Osteoblast (primary cell): ENCODE results near the gene PCDHGB2. TPM values are rescaled to one million over a fixed set of nuclear protein-coding genes. Genes with fewer than 3 reads are reported as not detected.
A peak's percentile ranks its signal among the peaks of the same experiment; 100 is the strongest.
"Not testable (repeated sequence)": the region's sequence is repeated elsewhere in the genome, so short reads cannot be mapped to it uniquely, and the experiment has no call there.

Experiments used
- DNase-seq: peaks from one replicate; pipeline ENCODE4 v3.0.0; 2011; ENCODE audit warnings: low spot score, mixed read lengths; ENCODE audit not compliant: insufficient read length; ENCODE audit errors: missing footprints
- H2AFZ ChIP-seq: 2 replicates; pipeline ENCODE4 v1.6.0; 2011; ENCODE audit warnings: mild to moderate bottlenecking, low read length
- H3K27ac ChIP-seq: 2 replicates; pipeline ENCODE4 v1.5.1; 2011; ENCODE audit warnings: mild to moderate bottlenecking, low read depth, low read length, moderate library complexity
- H3K27me3 ChIP-seq: 2 replicates; pipeline ENCODE4 v1.6.0; 2012; ENCODE audit warnings: mild to moderate bottlenecking, control low read depth, inconsistent platforms, low read length, moderate library complexity; ENCODE audit not compliant: insufficient read depth
- H3K36me3 ChIP-seq: 2 replicates; pipeline ENCODE4 v1.5.1; 2011; ENCODE audit warnings: mild to moderate bottlenecking, low read length, control low read depth, moderate library complexity; ENCODE audit not compliant: insufficient read depth
- H3K4me1 ChIP-seq: 2 replicates; pipeline ENCODE4 v1.5.1; 2011; ENCODE audit warnings: mild to moderate bottlenecking, low read length, control low read depth, moderate library complexity; ENCODE audit not compliant: insufficient read depth
- H3K4me2 ChIP-seq: 2 replicates; pipeline ENCODE4 v1.6.0; 2011; ENCODE audit warnings: mild to moderate bottlenecking, low read length; ENCODE audit not compliant: insufficient read depth
- H3K4me3 ChIP-seq: fragments of 200-600 bp; sonication (generic); 3 replicates; pipeline ENCODE4 v1.5.1; 2012; ENCODE audit warnings: mild to moderate bottlenecking, low read length, inconsistent platforms; ENCODE audit not compliant: insufficient read depth
- H3K79me2 ChIP-seq: 2 replicates; pipeline ENCODE4 v1.6.0; 2012; ENCODE audit warnings: mild to moderate bottlenecking, low read length, control low read depth, inconsistent platforms; ENCODE audit not compliant: insufficient read depth
- H3K9me3 ChIP-seq: 2 replicates; pipeline ENCODE4 v1.5.1; 2011; ENCODE audit warnings: low read depth, low read length, control low read depth
- H4K20me1 ChIP-seq: 2 replicates; pipeline ENCODE4 v1.6.0; 2012; ENCODE audit warnings: mild to moderate bottlenecking, low read length, control low read depth; ENCODE audit not compliant: insufficient read depth
- total RNA-seq: library from RNA; depleted of rRNA; stranded (reverse); fragments of >200 nt; gene quantifications from 2 replicates; pipeline ENCODE4 v1.2.3, GENCODE V29; 2012
- TF ChIP-seq, protein P1 (sequence below): IDR thresholded peaks from 2 replicates; pipeline ENCODE4 v1.5.1; 2011; ENCODE audit warnings: mild to moderate bottlenecking, low read depth, low read length, moderate library complexity; ENCODE audit errors: extremely low read depth

The PCDHGB2 gene
- total RNA-seq, 1 donor, result 4.3 TPM

DNA sequence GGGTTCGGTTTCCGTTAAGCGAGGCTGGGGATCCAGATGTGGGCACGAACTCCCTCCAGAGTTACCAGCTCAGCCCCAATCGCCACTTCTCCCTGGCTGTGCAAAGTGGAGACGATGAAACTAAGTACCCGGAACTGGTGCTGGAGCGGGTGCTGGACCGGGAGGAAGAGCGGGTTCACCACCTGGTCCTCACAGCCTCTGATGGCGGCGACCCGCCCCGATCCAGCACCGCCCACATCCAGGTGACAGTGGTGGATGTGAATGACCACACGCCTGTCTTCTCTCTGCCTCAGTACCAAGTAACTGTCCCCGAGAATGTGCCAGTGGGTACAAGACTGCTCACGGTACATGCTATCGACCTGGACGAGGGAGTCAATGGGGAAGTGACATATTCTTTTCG, 23.6 kb downstream of the PCDHGB2 start:
- Histone ChIP-seq H3K79me2 (no peaks in the 10 kb centered on the region), H3K4me1 (no peaks in the 10 kb centered on the region), H2AFZ (peak overlapping the region; percentile 58), H3K4me3 (peak overlapping the region; percentile 71), H3K4me2 (peak overlapping the region; percentile 77), H3K27me3 (no peaks in the 10 kb centered on the region), H4K20me1 (no peaks in the 10 kb centered on the region), H3K9me3 (peaks cover 2% of the 10 kb centered on the region), H3K36me3 (no peaks in the 10 kb centered on the region), H3K27ac (no peak overlapping the region)
- TF ChIP-seq, protein P1, sequence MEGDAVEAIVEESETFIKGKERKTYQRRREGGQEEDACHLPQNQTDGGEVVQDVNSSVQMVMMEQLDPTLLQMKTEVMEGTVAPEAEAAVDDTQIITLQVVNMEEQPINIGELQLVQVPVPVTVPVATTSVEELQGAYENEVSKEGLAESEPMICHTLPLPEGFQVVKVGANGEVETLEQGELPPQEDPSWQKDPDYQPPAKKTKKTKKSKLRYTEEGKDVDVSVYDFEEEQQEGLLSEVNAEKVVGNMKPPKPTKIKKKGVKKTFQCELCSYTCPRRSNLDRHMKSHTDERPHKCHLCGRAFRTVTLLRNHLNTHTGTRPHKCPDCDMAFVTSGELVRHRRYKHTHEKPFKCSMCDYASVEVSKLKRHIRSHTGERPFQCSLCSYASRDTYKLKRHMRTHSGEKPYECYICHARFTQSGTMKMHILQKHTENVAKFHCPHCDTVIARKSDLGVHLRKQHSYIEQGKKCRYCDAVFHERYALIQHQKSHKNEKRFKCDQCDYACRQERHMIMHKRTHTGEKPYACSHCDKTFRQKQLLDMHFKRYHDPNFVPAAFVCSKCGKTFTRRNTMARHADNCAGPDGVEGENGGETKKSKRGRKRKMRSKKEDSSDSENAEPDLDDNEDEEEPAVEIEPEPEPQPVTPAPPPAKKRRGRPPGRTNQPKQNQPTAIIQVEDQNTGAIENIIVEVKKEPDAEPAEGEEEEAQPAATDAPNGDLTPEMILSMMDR, result no peak
- DNase-seq, result no peak

- Histone ChIP-seq H4K20me1 (no peaks in the 10 kb centered on the region), H3K36me3 (no peaks in the 10 kb centered on the region), H3K27me3 (no peaks in the 10 kb centered on the region), H3K79me2 (no peaks in the 10 kb centered on the region), H3K4me2 (no peak overlapping the region), H2AFZ (no peak overlapping the region), H3K9me3 (peaks cover 10% of the 10 kb centered on the region), H3K4me1 (no peaks in the 10 kb centered on the region), H3K27ac (no peak overlapping the region), H3K4me3 (no peak overlapping the region)
- TF ChIP-seq, protein P1, result no peak
- no peak for DNase-seq
These were observed 24.9 kb downstream of the PCDHGB2 start for GRCh38 chr5:141384471-141385267.

DNA sequence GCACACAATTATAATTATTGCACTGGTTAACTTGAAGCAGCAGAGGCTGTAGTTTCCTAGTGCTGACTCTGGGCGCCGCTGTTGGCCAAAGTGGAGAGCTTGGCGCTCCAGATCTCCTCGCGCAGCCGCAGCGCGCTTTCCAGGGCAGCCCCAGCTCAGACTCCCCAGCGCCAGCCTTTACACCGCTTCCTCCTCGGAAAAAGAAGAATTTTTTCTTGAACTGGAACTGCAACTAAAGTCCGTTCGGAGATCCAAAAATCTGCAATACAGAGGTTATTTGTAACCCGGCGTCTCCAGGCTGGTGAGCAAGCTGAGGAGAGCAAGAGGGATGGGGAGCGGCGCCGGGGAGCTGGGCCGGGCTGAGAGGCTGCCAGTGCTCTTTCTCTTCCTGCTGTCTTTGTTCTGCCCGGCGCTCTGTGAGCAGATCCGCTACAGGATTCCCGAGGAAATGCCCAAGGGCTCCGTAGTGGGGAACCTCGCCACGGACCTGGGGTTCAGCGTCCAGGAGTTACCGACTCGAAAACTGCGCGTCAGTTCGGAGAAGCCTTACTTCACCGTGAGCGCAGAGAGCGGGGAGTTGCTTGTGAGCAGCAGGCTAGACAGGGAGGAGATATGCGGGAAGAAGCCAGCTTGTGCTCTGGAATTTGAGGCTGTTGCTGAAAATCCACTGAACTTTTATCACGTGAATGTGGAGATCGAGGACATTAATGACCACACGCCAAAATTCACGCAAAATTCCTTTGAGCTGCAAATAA, 27.9 kb downstream of the PCDHGB2 start, which contains the start of gene PCDHGB4:
TSS of gene PCDHGB4 (plus strand) at position 142 of the 755 bp plus-strand sequence. CDS start at position 329, 187 bp downstream.
- TF ChIP-seq, protein P1, result peak; percentile 57
- Histone ChIP-seq H2AFZ (peak within 1 kb of the TSS; percentile 25), H3K9me3 (peaks cover 12% of the 10 kb centered on the region), H3K4me2 (peak within 1 kb of the TSS; percentile 37), H3K4me3 (peak within 1 kb of the TSS; percentile 69)
- not testable (repeated sequence) for H3K79me2 ChIP-seq, H3K36me3 ChIP-seq, H3K4me1 ChIP-seq, H3K27me3 ChIP-seq, H3K27ac ChIP-seq, DNase-seq, H4K20me1 ChIP-seq

DNA sequence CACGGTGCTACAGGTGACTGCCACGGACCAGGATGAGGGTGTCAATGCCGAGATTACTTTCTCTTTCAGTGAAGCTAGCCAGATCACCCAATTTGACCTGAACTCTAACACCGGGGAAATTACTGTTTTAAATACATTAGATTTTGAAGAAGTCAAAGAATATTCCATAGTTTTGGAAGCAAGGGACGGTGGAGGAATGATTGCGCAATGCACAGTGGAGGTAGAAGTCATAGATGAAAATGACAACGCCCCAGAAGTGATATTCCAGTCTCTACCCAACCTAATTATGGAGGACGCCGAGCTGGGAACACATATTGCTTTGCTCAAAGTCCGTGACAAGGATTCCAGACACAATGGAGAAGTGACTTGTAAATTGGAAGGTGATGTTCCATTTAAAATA, 28.9 kb downstream of the PCDHGB2 start:
- Histone ChIP-seq H4K20me1 (no peaks in the 10 kb centered on the region), H3K27me3 (no peaks in the 10 kb centered on the region), H3K4me3 (peak overlapping the region; percentile 47), H3K4me2 (peak overlapping the region; percentile 20), H3K27ac (no peak overlapping the region), H3K9me3 (peaks cover 18% of the 10 kb centered on the region), H3K36me3 (peaks cover 4% of the 10 kb centered on the region), H2AFZ (no peak overlapping the region), H3K79me2 (no peaks in the 10 kb centered on the region), H3K4me1 (no peaks in the 10 kb centered on the region)
- TF ChIP-seq, protein P1, result no peak
- no peak for DNase-seq
